DMS79 treated with DMSO at 0.1 percent for 48 hours (cell line): Measurements from ENCODE around the gene TMEM25.
"Not testable (repeated sequence)": the region's sequence is repeated elsewhere in the genome, so short reads cannot be mapped to it uniquely, and the experiment has no call there.

ENCODE experiments used
- DNase-seq: peaks from one replicate; lab custom pipeline; 2025; lab: John Stamatoyannopoulos, UW

Gene TMEM25

GRCh38 chr11:118530683-118531596 lies at the start of gene TMEM25:
Gene TMEM25, plus strand, starts transcription at chr11:118531192. Its CDS starts 610 bp downstream, at chr11:118531802.
- peak; percentile 84 for DNase-seq

- not testable (repeated sequence) for DNase-seq
Observed at GRCh38 chr11:118481238-118481637, 49.8 kb upstream of the TMEM25 start.

- DNase-seq = no peak
Observed at GRCh38 chr11:118484405-118484804, 46.6 kb upstream of the TMEM25 start.

- DNase-seq = no peak
Observed at GRCh38 chr11:118485273-118485672, 45.7 kb upstream of the TMEM25 start.

GRCh38 chr11:118488480-118489109 lies 42.4 kb upstream of the TMEM25 start:
- DNase-seq = peak; percentile 83

- DNase-seq = no peak
Observed at GRCh38 chr11:118491041-118491440, 40.0 kb upstream of the TMEM25 start.

GRCh38 chr11:118497831-118498230 lies 33.2 kb upstream of the TMEM25 start:
- DNase-seq = no peak

GRCh38 chr11:118503216-118503615 lies 27.8 kb upstream of the TMEM25 start:
- no peak for DNase-seq

GRCh38 chr11:118511601-118512000 lies 19.4 kb upstream of the TMEM25 start:
- DNase-seq = no peak

GRCh38 chr11:118514103-118514502 lies 16.9 kb upstream of the TMEM25 start:
- DNase-seq = no peak

- no peak for DNase-seq
Observed at GRCh38 chr11:118519549-118519948, 11.4 kb upstream of the TMEM25 start.

- no peak for DNase-seq
Observed at GRCh38 chr11:118521892-118522311, 9.1 kb upstream of the TMEM25 start.

- no peak for DNase-seq
Observed at GRCh38 chr11:118522571-118523072, 8.4 kb upstream of the TMEM25 start.

- DNase-seq = no peak
Observed at GRCh38 chr11:118524356-118524755, 6.6 kb upstream of the TMEM25 start.

GRCh38 chr11:118524757-118525470 lies 6.1 kb upstream of the TMEM25 start:
- peak; percentile 28 for DNase-seq

- DNase-seq = no peak
Observed at GRCh38 chr11:118526688-118527087, 4.3 kb upstream of the TMEM25 start.

- DNase-seq = no peak
Observed at GRCh38 chr11:118527109-118527508, 3.9 kb upstream of the TMEM25 start, which contains the start of gene TTC36. Gene TTC36, plus strand, starts transcription at chr11:118527474. Its CDS starts 21 bp downstream, at chr11:118527495.

- peak; percentile 53 for DNase-seq
Observed at GRCh38 chr11:118528511-118528910, 2.5 kb upstream of the TMEM25 start.

GRCh38 chr11:118529584-118530175 lies 1.3 kb upstream of the TMEM25 start:
- peak; percentile 68 for DNase-seq

GRCh38 chr11:118530180-118530682 lies 761 bp upstream of the TMEM25 start:
- peak; percentile 98 for DNase-seq

GRCh38 chr11:118531597-118532084 lies 649 bp downstream of the TMEM25 start:
- DNase-seq = no peak
